Measurements from ENCODE around the gene FAM83B.
"Not testable (repeated sequence)": the region's sequence is repeated elsewhere in the genome, so short reads cannot be mapped to it uniquely, and the experiment has no call there.

The FAM83B gene

DNA sequence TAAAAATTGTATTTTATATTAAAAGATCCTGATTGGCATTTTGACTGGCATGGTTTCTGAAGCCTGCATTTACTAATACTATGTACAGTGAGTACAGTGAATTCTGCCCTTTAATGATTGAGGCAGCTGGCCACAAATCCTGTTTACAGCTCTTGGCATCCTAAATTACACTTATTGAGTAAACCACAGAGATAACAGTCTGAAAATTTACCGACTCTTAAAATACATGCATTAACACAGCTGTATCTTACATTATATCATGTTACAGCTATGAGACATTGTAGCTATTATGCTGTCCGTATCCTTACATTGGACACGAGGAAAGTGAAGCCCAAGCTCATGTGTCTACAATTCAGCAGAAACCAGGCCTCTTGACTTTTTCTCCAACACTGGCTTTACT is 90.8 kb downstream of the FAM83B start:
- in situ Hi-C loops (cut with MboI; ENCODE audit: low pct_unique_long_range_greater_than_20kb, low sequenced_read_pairs, unreplicated experiment): no loop called here
- TF ChIP-seq, protein P1, sequence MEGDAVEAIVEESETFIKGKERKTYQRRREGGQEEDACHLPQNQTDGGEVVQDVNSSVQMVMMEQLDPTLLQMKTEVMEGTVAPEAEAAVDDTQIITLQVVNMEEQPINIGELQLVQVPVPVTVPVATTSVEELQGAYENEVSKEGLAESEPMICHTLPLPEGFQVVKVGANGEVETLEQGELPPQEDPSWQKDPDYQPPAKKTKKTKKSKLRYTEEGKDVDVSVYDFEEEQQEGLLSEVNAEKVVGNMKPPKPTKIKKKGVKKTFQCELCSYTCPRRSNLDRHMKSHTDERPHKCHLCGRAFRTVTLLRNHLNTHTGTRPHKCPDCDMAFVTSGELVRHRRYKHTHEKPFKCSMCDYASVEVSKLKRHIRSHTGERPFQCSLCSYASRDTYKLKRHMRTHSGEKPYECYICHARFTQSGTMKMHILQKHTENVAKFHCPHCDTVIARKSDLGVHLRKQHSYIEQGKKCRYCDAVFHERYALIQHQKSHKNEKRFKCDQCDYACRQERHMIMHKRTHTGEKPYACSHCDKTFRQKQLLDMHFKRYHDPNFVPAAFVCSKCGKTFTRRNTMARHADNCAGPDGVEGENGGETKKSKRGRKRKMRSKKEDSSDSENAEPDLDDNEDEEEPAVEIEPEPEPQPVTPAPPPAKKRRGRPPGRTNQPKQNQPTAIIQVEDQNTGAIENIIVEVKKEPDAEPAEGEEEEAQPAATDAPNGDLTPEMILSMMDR (IDR thresholded peaks at IDR 0.05; ENCODE audit: extremely low read depth, insufficient read depth, missing control alignments): no peak
- no peak for DNase-seq (ENCODE audit: low spot score)

DNA sequence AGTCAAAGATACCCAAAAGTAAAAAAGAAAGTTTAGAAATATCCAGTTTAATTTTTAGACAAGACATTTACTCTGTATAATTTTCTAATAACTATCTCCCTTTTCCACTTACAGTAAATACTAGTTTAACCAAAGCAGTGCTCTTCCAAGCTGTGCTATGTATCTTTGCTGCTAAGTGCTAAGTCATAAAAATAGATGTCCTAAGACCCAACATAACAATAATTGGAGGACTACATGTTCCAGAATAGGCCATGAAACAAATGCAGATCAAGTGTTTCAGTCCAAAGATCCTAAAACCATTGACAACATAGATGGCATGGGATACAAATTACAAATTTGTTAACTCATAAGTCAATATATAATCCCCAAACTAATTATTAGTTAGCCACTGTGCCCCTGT is 111.1 kb downstream of the FAM83B start:
- TF ChIP-seq, protein P1 (IDR thresholded peaks at IDR 0.05; ENCODE audit: extremely low read depth, insufficient read depth, missing control alignments): no peak
- in situ Hi-C loops (cut with MboI; ENCODE audit: low pct_unique_long_range_greater_than_20kb, low sequenced_read_pairs, unreplicated experiment): no loop called here
- DNase-seq (ENCODE audit: low spot score): no peak

DNA sequence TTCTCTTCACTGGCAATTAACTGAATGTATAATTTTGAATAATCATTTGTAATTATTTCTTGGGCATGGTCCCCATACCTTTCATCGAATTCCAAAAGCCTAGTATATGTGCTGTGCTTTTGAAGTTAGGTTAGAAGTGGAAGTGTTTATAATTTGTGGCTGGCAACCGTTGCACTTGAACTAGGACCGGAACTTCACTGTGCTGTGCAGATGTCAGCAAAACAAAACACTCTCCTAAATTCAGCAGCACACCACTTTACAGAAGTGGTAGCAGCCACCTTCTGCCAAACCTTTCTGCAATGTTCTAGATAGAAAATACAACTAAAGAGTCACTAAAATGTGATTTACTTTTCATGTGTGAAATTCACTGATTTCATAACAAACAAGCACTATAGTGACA is 111.9 kb downstream of the FAM83B start:
- in situ Hi-C loops (cut with MboI; ENCODE audit: low pct_unique_long_range_greater_than_20kb, low sequenced_read_pairs, unreplicated experiment): no loop called here
- TF ChIP-seq, protein P1 (IDR thresholded peaks at IDR 0.05; ENCODE audit: extremely low read depth, insufficient read depth, missing control alignments): no peak
- no peak for DNase-seq (ENCODE audit: low spot score)

DNA sequence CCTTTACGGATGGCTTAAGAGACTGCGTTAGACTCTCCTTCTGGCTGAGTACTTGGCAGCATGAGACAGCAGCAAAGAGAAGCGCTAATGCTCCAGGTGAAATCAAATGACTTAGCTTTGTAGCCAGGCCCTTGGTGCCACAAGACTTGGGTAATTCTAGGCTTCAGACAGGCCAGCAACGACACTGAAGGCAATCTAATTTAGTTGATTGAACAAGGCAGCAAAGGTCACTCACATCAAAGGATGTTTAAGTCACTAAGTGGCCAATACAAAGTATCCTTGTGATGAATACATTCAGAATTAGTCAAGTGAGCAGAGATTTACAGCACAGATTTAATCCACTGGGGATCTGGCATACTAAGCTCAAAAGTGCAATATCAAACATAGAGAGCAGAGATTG is 113.2 kb downstream of the FAM83B start:
- in situ Hi-C loops (cut with MboI; ENCODE audit: low pct_unique_long_range_greater_than_20kb, low sequenced_read_pairs, unreplicated experiment): no loop called here
- TF ChIP-seq, protein P1 (IDR thresholded peaks at IDR 0.05; ENCODE audit: extremely low read depth, insufficient read depth, missing control alignments): no peak
- no peak for DNase-seq (ENCODE audit: low spot score)

DNA sequence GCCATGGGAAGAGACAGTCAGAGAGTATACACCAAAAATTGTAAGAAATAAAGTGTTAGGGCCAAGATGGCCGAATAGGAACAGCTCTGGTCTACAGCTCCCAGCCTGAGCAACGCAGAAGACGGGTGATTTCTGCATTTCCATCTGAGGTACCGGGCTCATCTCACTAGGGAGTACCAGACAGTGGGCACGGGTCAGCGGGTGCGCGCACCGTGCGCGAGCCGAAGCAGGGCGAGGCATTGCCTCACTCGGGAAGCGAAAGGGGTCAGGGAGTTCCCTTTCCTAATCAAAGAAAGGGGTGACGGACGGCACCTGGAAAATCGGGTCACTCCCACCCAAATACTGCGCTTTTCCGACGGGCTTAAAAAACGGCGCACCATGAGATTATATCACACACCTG is 114.8 kb downstream of the FAM83B start:
- DNase-seq (ENCODE audit: low spot score); in situ Hi-C loops (cut with MboI; ENCODE audit: low pct_unique_long_range_greater_than_20kb, low sequenced_read_pairs, unreplicated experiment): not testable (repeated sequence)

DNA sequence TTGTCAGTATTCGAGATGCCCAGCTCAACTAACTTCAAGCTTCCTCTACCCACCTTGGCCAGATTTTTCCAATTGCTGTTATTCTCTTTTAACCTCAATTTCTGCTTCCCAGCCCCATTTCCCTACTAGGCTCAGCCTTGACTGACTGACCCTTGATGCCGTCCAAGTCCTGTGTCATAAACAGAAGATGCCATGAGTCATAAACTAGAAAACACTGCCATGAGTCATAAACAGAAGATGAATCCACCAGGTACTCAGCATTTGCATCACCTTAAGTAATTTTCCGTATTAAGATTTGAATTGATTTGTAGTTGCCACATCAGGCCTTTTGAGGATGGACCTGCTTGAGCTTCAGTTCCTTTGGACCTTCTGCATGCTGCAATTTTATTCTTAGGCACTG is 123.8 kb downstream of the FAM83B start:
- DNase-seq (ENCODE audit: low spot score): no peak
- TF ChIP-seq, protein P1 (IDR thresholded peaks at IDR 0.05; ENCODE audit: extremely low read depth, insufficient read depth, missing control alignments): no peak
- in situ Hi-C loops (cut with MboI; ENCODE audit: low pct_unique_long_range_greater_than_20kb, low sequenced_read_pairs, unreplicated experiment): no loop called here

DNA sequence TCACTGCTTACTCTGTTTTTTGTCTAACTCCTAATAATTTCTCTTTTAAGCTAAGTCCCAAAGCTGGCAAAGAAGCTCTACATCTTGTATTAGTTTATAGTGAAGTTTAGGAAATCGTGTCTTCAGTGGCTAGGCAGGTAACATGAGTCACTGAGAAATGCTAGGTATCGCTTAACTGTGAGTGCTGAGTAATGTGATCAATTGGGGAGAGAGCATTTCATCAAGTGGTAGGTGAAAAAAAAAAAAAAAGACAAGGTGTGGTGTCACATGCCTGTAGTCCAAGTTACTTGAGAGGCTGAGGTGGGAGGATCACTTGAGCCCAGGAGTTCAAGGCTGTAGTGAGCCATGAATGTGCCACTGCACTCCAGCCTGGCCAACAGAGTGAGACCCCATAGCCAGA is 125.3 kb downstream of the FAM83B start:
- TF ChIP-seq, protein P1 (IDR thresholded peaks at IDR 0.05; ENCODE audit: extremely low read depth, insufficient read depth, missing control alignments): no peak
- no peak for DNase-seq (ENCODE audit: low spot score)
- in situ Hi-C loops (cut with MboI; ENCODE audit: low pct_unique_long_range_greater_than_20kb, low sequenced_read_pairs, unreplicated experiment): no loop called here

DNA sequence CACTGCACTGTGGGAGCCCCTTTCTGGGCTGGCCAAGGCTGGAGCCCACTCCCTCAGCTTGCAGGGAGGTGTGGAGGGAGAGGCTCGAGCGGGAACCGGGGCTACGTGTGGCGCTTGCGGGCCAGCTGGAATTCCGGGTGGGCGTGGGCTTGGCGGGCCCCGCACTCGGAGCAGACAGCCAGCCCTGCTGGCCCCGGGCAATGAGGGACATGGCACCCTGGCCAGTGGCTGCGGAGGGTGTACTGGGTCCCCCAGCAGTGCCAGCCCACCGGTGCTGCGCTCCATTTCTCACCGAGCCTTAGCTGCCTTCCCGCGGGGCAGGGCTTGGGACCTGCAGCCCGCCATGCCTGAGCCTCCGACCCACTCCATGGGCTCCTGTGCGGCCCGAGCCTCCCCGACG is 132.6 kb downstream of the FAM83B start:
- in situ Hi-C loops (cut with MboI; ENCODE audit: low pct_unique_long_range_greater_than_20kb, low sequenced_read_pairs, unreplicated experiment): not testable (repeated sequence)

More for the DNA sequence above, 132.6 kb downstream of the FAM83B start:
- DNase-seq (ENCODE audit: low spot score): not testable (repeated sequence)
